ENCODE data around the gene USP50.
A peak's percentile ranks its signal among the peaks of the same experiment; 100 is the strongest.

Gene USP50

DNA sequence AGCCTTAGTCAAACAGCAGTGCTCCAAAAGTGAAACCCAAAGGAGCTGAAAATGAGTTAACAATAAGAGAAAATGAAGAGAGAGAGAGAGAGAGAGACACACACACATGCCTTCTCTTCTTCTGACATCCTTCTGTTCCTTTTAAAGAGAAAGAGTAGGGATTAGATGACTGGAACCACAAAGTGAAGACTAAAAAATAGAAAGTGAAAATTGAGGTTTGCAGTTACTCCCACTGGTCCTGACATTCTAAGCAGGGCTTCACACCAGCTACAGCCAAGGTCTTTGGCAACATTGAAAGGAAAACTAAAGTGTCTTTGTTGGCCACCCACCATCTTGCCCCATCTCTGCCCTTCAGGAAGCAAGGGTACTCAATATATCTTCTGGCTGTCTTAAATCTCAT is 59.2 kb downstream of the USP50 start:
- DNase-seq, result no peak
- H3K4me1 Mint-ChIP-seq (ENCODE audit: low read depth in 2 of 2), result no peaks in the 10 kb centered on the region
- no peak for ATAC-seq (replicated peaks)
- H3K27ac Mint-ChIP-seq, result peak overlapping the region; percentile 60 to 71
- H3K9me3 Mint-ChIP-seq, result no peaks in the 10 kb centered on the region
- peaks cover 75% of the 10 kb centered on the region for H3K36me3 Mint-ChIP-seq (ENCODE audit: insufficient read depth)
- H3K4me3 Mint-ChIP-seq, result no peak overlapping the region
- no peaks in the 10 kb centered on the region for H3K27me3 Mint-ChIP-seq

DNA sequence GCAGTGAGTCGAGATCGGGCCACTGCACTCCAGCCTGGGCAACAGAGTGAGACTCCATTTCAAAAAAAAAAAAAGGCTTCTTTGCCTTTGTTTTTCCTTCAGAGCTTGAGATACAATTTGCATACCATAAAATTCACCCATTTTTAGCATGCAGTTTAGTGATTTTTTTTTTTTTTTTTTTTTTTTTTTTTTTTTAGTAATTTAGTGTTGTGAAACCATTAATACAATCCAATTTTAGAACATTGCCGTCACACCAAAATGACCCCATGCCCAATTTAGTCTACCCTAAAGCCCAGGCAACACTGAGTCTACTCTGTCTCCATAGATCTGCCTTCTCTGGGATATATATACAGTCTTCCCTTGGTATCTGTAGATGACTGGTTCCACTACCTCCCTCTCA is 61.1 kb downstream of the USP50 start:
- Mint-ChIP-seq H3K4me3 (no peak overlapping the region), H3K4me1 (ENCODE audit: low read depth in 2 of 2) (no peaks in the 10 kb centered on the region), H3K27me3 (no peaks in the 10 kb centered on the region), H3K36me3 (ENCODE audit: insufficient read depth) (peaks cover 65% of the 10 kb centered on the region), H3K27ac (peak overlapping the region in 1 of 2 donors; percentile 54), H3K9me3 (no peaks in the 10 kb centered on the region)
- DNase-seq, result no peak
- ATAC-seq (replicated peaks), result no peak

DNA sequence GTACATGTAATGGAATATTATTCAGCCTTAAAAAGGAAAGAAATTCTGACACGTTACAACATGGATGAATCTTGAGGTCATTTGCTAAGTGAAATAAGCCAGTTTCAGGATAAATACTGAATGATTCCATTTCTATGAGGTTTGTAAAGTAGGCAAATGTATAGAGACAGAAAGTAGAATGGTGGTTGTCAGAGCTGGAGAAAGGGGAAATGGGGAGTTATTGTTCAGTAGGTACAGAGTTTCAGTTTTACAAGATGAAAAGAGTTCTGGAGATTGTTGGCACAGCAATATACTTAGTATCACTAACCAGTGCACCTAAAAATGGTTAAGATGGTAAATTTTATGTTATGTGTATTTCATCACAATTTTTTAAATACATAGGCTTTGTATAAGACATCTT is 61.7 kb downstream of the USP50 start:
- DNase-seq, result no peak
- no peaks in the 10 kb centered on the region for H3K4me1 Mint-ChIP-seq (ENCODE audit: low read depth in 2 of 2)
- peaks cover 63% of the 10 kb centered on the region for H3K36me3 Mint-ChIP-seq (ENCODE audit: insufficient read depth)
- no peaks in the 10 kb centered on the region for H3K27me3 Mint-ChIP-seq
- H3K9me3 Mint-ChIP-seq, result no peaks in the 10 kb centered on the region
- no peak overlapping the region for H3K4me3 Mint-ChIP-seq
- no peak for ATAC-seq (replicated peaks)
- H3K27ac Mint-ChIP-seq, result peak overlapping the region in 1 of 2 donors; percentile 20

DNA sequence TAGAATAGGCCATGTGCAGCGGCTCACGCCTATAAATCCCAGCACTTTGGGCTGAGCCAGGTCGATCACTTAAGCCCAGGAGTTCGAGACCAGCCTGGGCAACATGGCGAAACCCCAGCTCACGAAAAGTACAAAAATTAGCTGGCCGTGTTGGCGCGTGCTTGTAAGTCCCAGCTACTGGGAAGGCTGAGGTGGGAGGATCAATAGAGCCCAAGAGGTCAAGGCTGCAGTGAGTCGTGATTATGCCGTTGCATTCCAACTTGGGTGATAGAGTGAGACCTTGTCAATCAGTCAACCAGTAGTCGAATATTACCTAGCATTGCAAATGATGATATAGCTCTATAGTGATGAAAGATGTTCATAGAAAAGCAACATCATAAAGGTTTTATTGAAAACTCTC is 70.3 kb downstream of the USP50 start:
- H3K9me3 Mint-ChIP-seq, result no peaks in the 10 kb centered on the region
- no peaks in the 10 kb centered on the region for H3K4me1 Mint-ChIP-seq (ENCODE audit: low read depth in 2 of 2)
- H3K36me3 Mint-ChIP-seq (ENCODE audit: insufficient read depth), result peaks cover 54% of the 10 kb centered on the region
- no peak overlapping the region for H3K4me3 Mint-ChIP-seq
- H3K27me3 Mint-ChIP-seq, result no peaks in the 10 kb centered on the region
- ATAC-seq (replicated peaks), result no peak
- no peak overlapping the region for H3K27ac Mint-ChIP-seq
- no peak for DNase-seq

DNA sequence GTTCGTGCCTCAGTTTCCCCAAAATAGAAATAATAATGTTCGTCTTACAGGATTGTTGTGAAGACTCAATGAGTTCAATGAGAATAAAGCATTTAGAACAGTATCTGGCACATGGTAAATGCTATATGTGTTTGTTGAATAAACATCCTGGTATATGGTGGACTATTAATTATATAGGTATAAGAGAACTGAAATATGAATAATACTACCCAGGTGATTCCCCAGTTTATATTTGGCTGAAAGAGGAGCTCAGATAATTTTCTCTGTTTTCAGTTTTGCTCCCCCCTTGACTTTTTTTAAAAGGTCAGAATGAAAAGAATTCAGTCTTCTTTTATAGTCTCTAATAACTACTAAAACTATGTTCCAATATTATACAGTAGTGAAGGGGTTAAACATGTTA is 75.4 kb downstream of the USP50 start:
- ATAC-seq (replicated peaks) (no peak), DNase-seq (no peak)
- Mint-ChIP-seq H3K27me3 (no peaks in the 10 kb centered on the region), H3K9me3 (no peaks in the 10 kb centered on the region), H3K27ac (peak overlapping the region in 1 of 2 donors; percentile 56), H3K4me1 (ENCODE audit: low read depth in 2 of 2) (no peaks in the 10 kb centered on the region), H3K4me3 (no peak overlapping the region), H3K36me3 (ENCODE audit: insufficient read depth) (peaks cover 62% of the 10 kb centered on the region)

DNA sequence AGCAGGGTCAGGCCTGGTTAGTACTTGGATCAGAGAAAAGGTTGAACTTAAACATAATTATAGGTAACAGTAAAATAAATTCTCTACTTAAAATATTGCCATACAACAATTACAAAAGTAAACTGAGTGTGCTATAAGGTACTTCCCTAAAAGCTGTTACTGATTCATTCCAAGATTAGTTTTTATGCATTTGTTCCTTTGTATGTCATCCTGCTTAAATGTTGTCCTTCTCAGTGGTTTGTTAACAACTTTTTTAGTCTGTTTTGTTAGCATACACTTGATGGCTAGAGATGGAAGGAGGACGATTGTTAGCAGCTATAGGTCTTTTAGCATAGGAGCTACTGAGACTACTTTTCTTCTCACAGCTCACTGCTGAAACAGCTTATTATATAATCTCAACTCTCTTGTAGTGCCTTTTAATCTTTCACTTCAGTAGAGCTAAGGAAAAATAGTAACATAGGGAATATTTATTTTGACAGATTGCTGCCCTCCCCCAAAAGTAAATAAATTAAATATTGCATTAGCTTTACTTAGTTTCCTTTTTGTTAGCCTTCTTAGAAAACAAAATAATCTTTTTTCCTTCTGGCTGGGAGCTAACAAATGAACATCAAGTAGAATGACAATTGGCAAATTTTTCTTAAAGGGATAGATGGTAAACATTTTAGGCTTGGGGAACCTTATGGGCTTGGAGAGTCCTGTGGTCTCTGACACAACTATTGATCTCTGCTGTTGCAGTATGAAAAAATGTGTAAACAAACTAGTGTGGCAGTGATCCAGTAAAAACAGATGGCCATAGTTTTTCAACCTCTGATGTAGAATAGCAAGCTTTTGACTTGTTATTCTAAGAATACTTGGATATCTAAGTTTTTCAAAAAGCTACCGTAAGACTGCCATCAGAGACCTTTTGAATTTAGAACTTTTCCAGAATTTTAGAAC is 82.8 kb downstream of the USP50 start:
- Mint-ChIP-seq H3K4me1 (ENCODE audit: low read depth in 2 of 2) (peaks cover 0 to 3% of the 10 kb centered on the region in 2 donors), H3K36me3 (ENCODE audit: insufficient read depth) (peaks cover 72% of the 10 kb centered on the region), H3K9me3 (no peaks in the 10 kb centered on the region), H3K4me3 (no peak overlapping the region), H3K27ac (peak overlapping the region; percentile 46 to 62), H3K27me3 (no peaks in the 10 kb centered on the region)
- no peak for DNase-seq
- no peak for ATAC-seq (replicated peaks)

DNA sequence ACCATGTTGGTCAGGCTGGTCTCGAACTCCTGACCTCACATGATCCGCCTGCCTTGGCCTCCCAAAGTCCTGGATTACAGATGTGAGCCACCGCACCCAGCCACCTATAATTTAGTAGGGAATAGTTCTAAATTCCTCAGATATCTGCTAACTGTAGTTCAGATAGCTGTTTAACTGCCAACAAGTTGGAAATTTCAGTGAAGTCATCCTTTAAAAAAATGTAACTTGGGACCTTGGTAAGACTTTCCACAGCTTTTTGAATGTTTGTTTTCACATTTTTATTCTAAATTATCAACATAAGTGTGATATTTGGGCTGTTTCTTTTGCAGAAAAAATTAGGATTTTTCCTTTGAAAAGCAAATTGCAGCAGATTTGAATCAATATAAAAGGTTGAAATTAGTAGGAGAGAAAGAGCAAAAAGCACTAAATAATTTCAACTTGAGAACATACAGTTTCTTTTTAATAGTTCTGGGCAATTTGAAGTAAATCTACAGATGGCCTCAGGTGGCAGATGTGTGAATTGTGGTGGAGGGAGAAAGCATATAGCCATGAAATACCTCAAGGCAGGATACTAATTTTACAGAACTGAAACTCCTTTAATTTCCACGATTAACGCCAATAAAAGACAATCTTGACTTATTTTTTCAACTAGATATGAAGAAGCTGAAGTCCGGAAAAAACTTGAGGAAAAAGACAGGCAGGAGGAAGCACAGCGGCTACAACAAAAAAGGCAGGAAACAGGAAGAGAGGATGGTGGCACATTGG is 87.9 kb downstream of the USP50 start:
- peak overlapping the region in 1 of 2 donors; percentile 77 for H3K27ac Mint-ChIP-seq

DNA sequence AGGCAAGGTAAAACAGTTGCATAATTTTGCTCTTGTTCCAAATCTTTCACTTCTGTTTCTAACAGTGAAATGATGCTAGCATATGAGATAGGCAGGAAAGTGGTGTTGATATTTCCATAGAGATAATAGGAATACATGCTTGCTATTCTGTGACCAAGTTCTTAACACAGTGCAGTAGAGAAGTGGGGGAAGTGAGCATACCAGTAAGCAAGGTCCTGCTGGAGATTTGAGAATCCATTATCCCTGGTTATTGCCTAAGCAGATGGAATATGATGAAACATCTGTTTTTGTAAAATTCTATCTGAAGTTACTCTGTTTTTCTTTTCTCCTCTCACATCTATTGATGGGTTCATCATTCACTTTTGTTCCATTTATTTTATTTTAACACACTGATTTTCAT is 93.5 kb downstream of the USP50 start:
- Mint-ChIP-seq H3K27ac (peak overlapping the region in 1 of 2 donors; percentile 19), H3K9me3 (no peaks in the 10 kb centered on the region), H3K36me3 (ENCODE audit: insufficient read depth) (peaks cover 79% of the 10 kb centered on the region), H3K27me3 (no peaks in the 10 kb centered on the region), H3K4me3 (no peak overlapping the region), H3K4me1 (ENCODE audit: low read depth in 2 of 2) (peaks cover 5 to 19% of the 10 kb centered on the region in 2 donors)
- no peak for DNase-seq
- no peak for ATAC-seq (replicated peaks)

More for the DNA sequence above, 87.9 kb downstream of the USP50 start:
- Mint-ChIP-seq H3K4me1 (ENCODE audit: low read depth in 2 of 2) (peaks cover 0 to 8% of the 10 kb centered on the region in 2 donors), H3K36me3 (ENCODE audit: insufficient read depth) (peaks cover 89% of the 10 kb centered on the region), H3K4me3 (no peak overlapping the region), H3K27me3 (no peaks in the 10 kb centered on the region), H3K9me3 (no peaks in the 10 kb centered on the region)
- DNase-seq (no peak), ATAC-seq (replicated peaks) (no peak)
